Activated T-helper 2 cell treated with anti-CD3 and anti-CD28 coated beads, Interferon-gamma antibody, Interleukin-2, Interleukin-4, amounts not matched to agents 10 μg/mL and 5 μg/mL and 100 μg/mL, durations not matched to agents 14 hours and 24 hours and 36 hours (primary cell): Measurements from ENCODE around the gene SLC23A2. TPM values are rescaled to one million over a fixed set of nuclear protein-coding genes. Genes with fewer than 3 reads are reported as not detected.

Source experiments
- DNase-seq: peaks from one replicate; pipeline ENCODE4 v3.0.0; 2021; ENCODE audit warnings: low spot score
- H3K27ac Mint-ChIP-seq: one replicate; pipeline ENCODE4 v1.8.0; 2021; ENCODE audit warnings: mixed read lengths
- H3K27me3 Mint-ChIP-seq: one replicate; pipeline ENCODE4 v1.8.0; 2021; ENCODE audit warnings: low read depth, mixed read lengths
- H3K36me3 Mint-ChIP-seq: one replicate; pipeline ENCODE4 v1.8.0; 2021; ENCODE audit warnings: low read depth, mixed read lengths
- H3K4me1 Mint-ChIP-seq: one replicate; pipeline ENCODE4 v1.8.0; 2021; ENCODE audit warnings: low read depth, mixed read lengths
- H3K4me3 Mint-ChIP-seq: one replicate; pipeline ENCODE4 v1.8.0; 2021; ENCODE audit warnings: low read depth, mild to moderate bottlenecking, moderate library complexity, mixed read lengths
- H3K9me3 Mint-ChIP-seq: one replicate; pipeline ENCODE4 v1.8.0; 2021; ENCODE audit warnings: mixed read lengths
- intact Hi-C: fragments of 100-400 bp; cut with micrococcal nuclease; formaldehyde crosslinking; loops from one replicate; pipeline ENCODE4 v1.15.1; 2023
- total RNA-seq: library from RNA; stranded (reverse); gene quantifications from 2 replicates; pipeline ENCODE4 v1.2.3, GENCODE V29; 2022

Gene SLC23A2
- total RNA-seq, 1 donor from 2014 or later = 21.3 TPM

- intact Hi-C loops = no loop called here
- H3K27ac Mint-ChIP-seq = no peak overlapping the region
Observed at GRCh38 chr20:4829514-4830215, 171.6 kb downstream of the SLC23A2 start.

GRCh38 chr20:4828830-4829513 is 172.3 kb downstream of the SLC23A2 start:
- Mint-ChIP-seq H3K4me3 (no peak overlapping the region), H3K9me3 (peaks cover 4% of the 10 kb centered on the region), H3K36me3 (no peaks in the 10 kb centered on the region), H3K27ac (no peak overlapping the region), H3K27me3 (peaks cover 4% of the 10 kb centered on the region), H3K4me1 (peaks cover 3% of the 10 kb centered on the region)
- DNase-seq = no peak
- intact Hi-C loops = no loop called here

More at GRCh38 chr20:4829514-4830215, 171.6 kb downstream of the SLC23A2 start:
- H3K4me1 Mint-ChIP-seq = no peaks in the 10 kb centered on the region
- no peaks in the 10 kb centered on the region for H3K36me3 Mint-ChIP-seq
- no peak overlapping the region for H3K4me3 Mint-ChIP-seq
- no peak for DNase-seq
- peaks cover 4% of the 10 kb centered on the region for H3K9me3 Mint-ChIP-seq
- H3K27me3 Mint-ChIP-seq = peaks cover 4% of the 10 kb centered on the region

GRCh38 chr20:4821590-4821989 is 179.7 kb downstream of the SLC23A2 start:
- H3K36me3 Mint-ChIP-seq = peaks cover 49% of the 10 kb centered on the region
- H3K9me3 Mint-ChIP-seq = no peaks in the 10 kb centered on the region
- peaks cover 18% of the 10 kb centered on the region for H3K4me1 Mint-ChIP-seq
- H3K27me3 Mint-ChIP-seq = no peaks in the 10 kb centered on the region
- peak overlapping the region; percentile 85 for H3K4me3 Mint-ChIP-seq
- DNase-seq = no peak
- intact Hi-C loops = no loop called here
- no peak overlapping the region for H3K27ac Mint-ChIP-seq

- H3K9me3 Mint-ChIP-seq = no peaks in the 10 kb centered on the region
Observed at GRCh38 chr20:4820806-4821518, 180.3 kb downstream of the SLC23A2 start.

GRCh38 chr20:4819901-4820300 is 181.4 kb downstream of the SLC23A2 start:
- Mint-ChIP-seq H3K4me3 (no peak overlapping the region), H3K4me1 (peaks cover 28% of the 10 kb centered on the region), H3K27me3 (no peaks in the 10 kb centered on the region), H3K36me3 (peaks cover 56% of the 10 kb centered on the region), H3K9me3 (no peaks in the 10 kb centered on the region), H3K27ac (no peak overlapping the region)
- DNase-seq = no peak
- intact Hi-C loops = no loop called here

More at GRCh38 chr20:4820806-4821518, 180.3 kb downstream of the SLC23A2 start:
- no peak overlapping the region for H3K27ac Mint-ChIP-seq
- H3K27me3 Mint-ChIP-seq = no peaks in the 10 kb centered on the region
- H3K36me3 Mint-ChIP-seq = peaks cover 49% of the 10 kb centered on the region
- H3K4me1 Mint-ChIP-seq = peaks cover 20% of the 10 kb centered on the region
- intact Hi-C loops = no loop called here
- peak overlapping the region; percentile 20 for H3K4me3 Mint-ChIP-seq
- DNase-seq = no peak

- Mint-ChIP-seq H3K36me3 (peaks cover 61% of the 10 kb centered on the region), H3K27me3 (no peaks in the 10 kb centered on the region), H3K4me3 (no peak overlapping the region), H3K4me1 (peaks cover 44% of the 10 kb centered on the region), H3K9me3 (no peaks in the 10 kb centered on the region), H3K27ac (no peak overlapping the region)
- intact Hi-C loops = no loop called here
- DNase-seq = no peak
Observed at GRCh38 chr20:4817230-4817671, 184.1 kb downstream of the SLC23A2 start.

GRCh38 chr20:4815628-4816027 is 185.7 kb downstream of the SLC23A2 start:
- H3K27me3 Mint-ChIP-seq = no peaks in the 10 kb centered on the region
- H3K36me3 Mint-ChIP-seq = peaks cover 47% of the 10 kb centered on the region
- H3K4me1 Mint-ChIP-seq = peaks cover 47% of the 10 kb centered on the region
- intact Hi-C loops = loop anchor here (2.0 kb wide), 1 partner anchor 141 kb away; no protein-coding TSS in a partner anchor
- DNase-seq = no peak
- peak overlapping the region; percentile 97 for H3K27ac Mint-ChIP-seq
- H3K9me3 Mint-ChIP-seq = no peaks in the 10 kb centered on the region
- peak overlapping the region; percentile 83 for H3K4me3 Mint-ChIP-seq

GRCh38 chr20:4814696-4815252 is 186.5 kb downstream of the SLC23A2 start:
- H3K4me3 Mint-ChIP-seq = peak overlapping the region; percentile 83
- DNase-seq = no peak
- H3K4me1 Mint-ChIP-seq = peaks cover 50% of the 10 kb centered on the region
- no peaks in the 10 kb centered on the region for H3K9me3 Mint-ChIP-seq
- intact Hi-C loops = loop anchor here (2.0 to 5.0 kb wide), 2 partner anchors 142 to 303 kb away; partner anchors contain the start of gene PCNA
- H3K27me3 Mint-ChIP-seq = no peaks in the 10 kb centered on the region
- peak overlapping the region; percentile 97 for H3K27ac Mint-ChIP-seq
- peaks cover 40% of the 10 kb centered on the region for H3K36me3 Mint-ChIP-seq

GRCh38 chr20:4813863-4814695 is 187.2 kb downstream of the SLC23A2 start:
- peaks cover 54% of the 10 kb centered on the region for H3K4me1 Mint-ChIP-seq
- H3K9me3 Mint-ChIP-seq = no peaks in the 10 kb centered on the region
- no peaks in the 10 kb centered on the region for H3K27me3 Mint-ChIP-seq
- intact Hi-C loops = loop anchor here (2.0 to 5.0 kb wide), 3 partner anchors 17 to 303 kb away; partner anchors contain the start of gene PCNA
- peaks cover 38% of the 10 kb centered on the region for H3K36me3 Mint-ChIP-seq
- peak overlapping the region; percentile 83 for H3K4me3 Mint-ChIP-seq
- peak; percentile 73 for DNase-seq
- peak overlapping the region; percentile 97 for H3K27ac Mint-ChIP-seq

- Mint-ChIP-seq H3K4me1 (peaks cover 55% of the 10 kb centered on the region), H3K9me3 (no peaks in the 10 kb centered on the region), H3K4me3 (peak overlapping the region; percentile 83), H3K27ac (peak overlapping the region; percentile 97), H3K36me3 (peaks cover 32% of the 10 kb centered on the region), H3K27me3 (no peaks in the 10 kb centered on the region)
- intact Hi-C loops = loop anchor here (2.0 to 5.0 kb wide), 2 partner anchors 16 to 304 kb away; partner anchors contain the start of gene PCNA
- DNase-seq = no peak
Observed at GRCh38 chr20:4813076-4813862, 188.0 kb downstream of the SLC23A2 start.

- DNase-seq = no peak
- H3K36me3 Mint-ChIP-seq = peaks cover 31% of the 10 kb centered on the region
- peak overlapping the region; percentile 83 for H3K4me3 Mint-ChIP-seq
- H3K27me3 Mint-ChIP-seq = no peaks in the 10 kb centered on the region
- peak overlapping the region; percentile 97 for H3K27ac Mint-ChIP-seq
- peaks cover 56% of the 10 kb centered on the region for H3K4me1 Mint-ChIP-seq
- intact Hi-C loops = loop anchor here (2.0 to 5.0 kb wide), 2 partner anchors 16 to 305 kb away; partner anchors contain the start of gene PCNA
- no peaks in the 10 kb centered on the region for H3K9me3 Mint-ChIP-seq
Observed at GRCh38 chr20:4812641-4813075, 188.7 kb downstream of the SLC23A2 start.
